Left lung (tissue), 10 donors: ENCODE data around the gene SLAMF6. TPM values are rescaled to one million over a fixed set of nuclear protein-coding genes. Genes with fewer than 3 reads are reported as not detected.

Experiments
- ATAC-seq: fragments of 200-7000 bp; cut with Tn5 transposase; one replicate; pipeline ENCODE4 v1.9.1; 2020; ENCODE audit warnings: moderate library complexity
- DNase-seq, 4 donors: peaks; one replicate each; pipeline ENCODE4 v3.0.0-alpha.2; 2013 to 2020
- H3K27ac ChIP-seq, 2 donors: fragments of 200-600 bp; sonication (generic) in 1 of 2; one replicate each; pipeline versions ENCODE4 v1.5.0 to v1.8.0; 2020 to 2021
- H3K27me3 ChIP-seq, 2 donors: fragments of 200-600 bp; sonication (generic) in 1 of 2; one replicate each; pipeline versions ENCODE4 v1.5.0 to v1.8.0; 2020 to 2021
- H3K36me3 ChIP-seq, 2 donors: fragments of 200-600 bp; sonication (generic) in 1 of 2; one replicate each; pipeline versions ENCODE4 v1.5.0 to v1.8.0; 2020 to 2021
- H3K4me1 ChIP-seq, 2 donors: fragments of 200-600 bp; one replicate each; pipeline ENCODE4 v1.8.0; 2021
- H3K4me3 ChIP-seq, 2 donors: fragments of 200-600 bp; sonication (generic) in 1 of 2; one replicate each; pipeline versions ENCODE4 v1.5.0 to v1.8.0; 2020 to 2021; ENCODE audit warnings: mild to moderate bottlenecking in 1 of 2
- H3K9me3 ChIP-seq, 2 donors: fragments of 200-600 bp; sonication (generic) in 1 of 2; one replicate each; pipeline versions ENCODE4 v1.5.0 to v1.8.0; 2020 to 2021
- CTCF ChIP-seq, 2 donors: fragments of 200-600 bp; sonication (generic) in 1 of 2; IDR thresholded peaks; one replicate each; pipeline versions ENCODE4 v1.5.0 to v1.8.0; 2021; ENCODE audit warnings: antibody characterized with exemption in 2 of 2
- intact Hi-C, 2 donors: fragments of 100-400 bp; cut with DNase I; formaldehyde crosslinking; loops; one replicate each; pipeline versions ENCODE4 v1.11.2 to v1.14.2; 2022
- polyA plus RNA-seq, 6 donors: library from polyadenylated mRNA; unstranded; fragments of 120-200 nt; gene quantifications; one replicate each; pipeline ENCODE4 v1.2.1, GENCODE V29; 2013; ENCODE audit not compliant: insufficient read length in 6 of 6
- total RNA-seq, 2 donors: library from RNA; stranded (reverse); fragmentation: NEBNext Ultra II Directional; extraction: Animal tissue kit (Norgen Biotek cat#: 25700); gene quantifications; one replicate each; pipeline ENCODE4 v1.2.1, GENCODE V29; 2021
- donor health status: DM: no; HTN: yes; CAD: no.
- donor health status: DM: no; HTN: no; CAD: no.

The SLAMF6 gene
- total and polyA plus RNA-seq, 8 donors, result 0.10 to 2.8 (median 0.57) TPM

- no peak overlapping the region for H3K27ac ChIP-seq
- H3K9me3 ChIP-seq, result no peaks in the 10 kb centered on the region
- H3K36me3 ChIP-seq, result no peaks in the 10 kb centered on the region
- H3K4me1 ChIP-seq, result peaks cover 0 to 35% of the 10 kb centered on the region in 2 donors
- TF ChIP-seq CTCF (IDR thresholded peaks at IDR 0.05), result no peak
- H3K4me3 ChIP-seq, result no peak overlapping the region
- intact Hi-C loops, result no loop called here
- H3K27me3 ChIP-seq, result no peaks in the 10 kb centered on the region
- peak in 1 of 4 donors; percentile 40 for DNase-seq
- no peak for ATAC-seq
These were observed 19.4 kb upstream of the SLAMF6 start for GRCh38 chr1:160542303-160542945.

- Histone ChIP-seq H3K27me3 (no peaks in the 10 kb centered on the region), H3K4me3 (no peak overlapping the region), H3K9me3 (no peaks in the 10 kb centered on the region), H3K36me3 (no peaks in the 10 kb centered on the region), H3K27ac (no peak overlapping the region), H3K4me1 (peaks cover 0 to 29% of the 10 kb centered on the region in 2 donors)
- intact Hi-C loops, result no loop called here
- DNase-seq (no peak), ATAC-seq (no peak)
- TF ChIP-seq CTCF (IDR thresholded peaks at IDR 0.05), result no peak
These were observed 18.7 kb upstream of the SLAMF6 start for GRCh38 chr1:160541622-160542302.

- intact Hi-C loops, result no loop called here
These were observed 17.8 kb upstream of the SLAMF6 start for GRCh38 chr1:160540859-160541233.

GRCh38 chr1:160539990-160540858 is 17.2 kb upstream of the SLAMF6 start:
- H3K4me3 ChIP-seq, result no peak overlapping the region
- H3K4me1 ChIP-seq, result peaks cover 0 to 22% of the 10 kb centered on the region in 2 donors
- DNase-seq (no peak), ATAC-seq (peak; percentile 69)
- TF ChIP-seq CTCF (IDR thresholded peaks at IDR 0.05), result no peak
- peaks cover 0 to 9% of the 10 kb centered on the region in 2 donors for H3K9me3 ChIP-seq
- no peaks in the 10 kb centered on the region for H3K27me3 ChIP-seq
- intact Hi-C loops, result no loop called here
- H3K36me3 ChIP-seq, result no peaks in the 10 kb centered on the region
- H3K27ac ChIP-seq, result peak overlapping the region in 1 of 2 donors; percentile 55

More at GRCh38 chr1:160540859-160541233, 17.8 kb upstream of the SLAMF6 start:
- Histone ChIP-seq H3K9me3 (peaks cover 0 to 3% of the 10 kb centered on the region in 2 donors), H3K27ac (peak overlapping the region in 1 of 2 donors; percentile 55), H3K4me3 (no peak overlapping the region), H3K27me3 (no peaks in the 10 kb centered on the region), H3K36me3 (no peaks in the 10 kb centered on the region), H3K4me1 (peaks cover 0 to 22% of the 10 kb centered on the region in 2 donors)
- no peak for ATAC-seq
- TF ChIP-seq CTCF (IDR thresholded peaks at IDR 0.05), result no peak
- no peak for DNase-seq

- DNase-seq (no peak), ATAC-seq (no peak)
- Histone ChIP-seq H3K27me3 (no peaks in the 10 kb centered on the region), H3K9me3 (peaks cover 0 to 15% of the 10 kb centered on the region in 2 donors), H3K4me3 (no peak overlapping the region), H3K4me1 (peaks cover 0 to 22% of the 10 kb centered on the region in 2 donors), H3K27ac (no peak overlapping the region), H3K36me3 (no peaks in the 10 kb centered on the region)
- intact Hi-C loops, result no loop called here
- no peak for TF ChIP-seq CTCF (IDR thresholded peaks at IDR 0.05)
These were observed 16.6 kb upstream of the SLAMF6 start for GRCh38 chr1:160539684-160539989.
